Nucleus accumbens (tissue), 56 donors: ENCODE data around the gene KLHDC10.
"Not testable (repeated sequence)": the region's sequence is repeated elsewhere in the genome, so short reads cannot be mapped to it uniquely, and the experiment has no call there.

Experiments used
- DNase-seq, 56 donors: peaks; one replicate each; lab custom pipeline; 2025; lab: John Stamatoyannopoulos, UW

KLHDC10 gene

DNA sequence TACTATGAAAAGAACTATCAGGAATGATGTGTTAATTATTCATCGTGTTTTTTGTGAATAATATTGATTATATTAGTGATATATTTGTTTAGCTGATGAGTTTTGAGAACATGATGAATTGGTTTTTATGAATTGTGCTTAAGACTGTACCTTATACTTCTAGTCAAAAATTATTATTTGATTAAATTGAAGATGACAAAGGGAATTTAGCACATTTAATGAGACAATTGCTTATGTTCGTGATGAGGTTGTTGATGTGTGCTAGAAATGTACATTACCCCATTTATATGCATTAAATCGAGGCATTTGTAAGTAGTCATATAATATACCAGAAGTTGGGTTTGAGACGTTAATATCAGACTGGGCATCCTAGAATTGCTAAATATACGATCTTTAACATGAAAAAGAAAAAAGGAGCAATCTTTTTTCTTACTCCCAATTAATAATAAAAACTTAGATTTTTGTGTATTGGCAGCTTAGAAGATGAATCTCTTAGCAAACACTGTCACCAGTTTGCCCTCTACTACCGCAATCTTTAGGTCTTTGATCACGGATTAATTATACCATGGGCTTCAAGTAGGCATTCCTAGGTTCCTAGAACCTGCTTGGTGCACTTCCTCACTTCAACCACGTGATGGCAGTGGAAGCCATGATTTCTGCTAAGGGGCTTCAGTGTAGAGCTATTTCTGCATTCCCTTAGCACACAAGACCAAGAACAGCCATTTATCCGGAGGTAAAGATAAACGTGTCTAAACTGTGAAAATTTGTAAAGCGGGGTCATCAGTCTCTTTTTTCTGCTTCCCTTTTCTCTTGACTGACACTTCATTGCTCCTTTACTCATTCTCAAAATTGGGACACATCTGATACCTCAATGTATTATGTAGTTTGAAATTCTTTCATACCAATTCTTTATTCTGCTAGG is 1.6 kb downstream of the KLHDC10 start:
- DNase-seq = peak in 51 of 56 donors; percentile 0 to 81 (median 36)

DNA sequence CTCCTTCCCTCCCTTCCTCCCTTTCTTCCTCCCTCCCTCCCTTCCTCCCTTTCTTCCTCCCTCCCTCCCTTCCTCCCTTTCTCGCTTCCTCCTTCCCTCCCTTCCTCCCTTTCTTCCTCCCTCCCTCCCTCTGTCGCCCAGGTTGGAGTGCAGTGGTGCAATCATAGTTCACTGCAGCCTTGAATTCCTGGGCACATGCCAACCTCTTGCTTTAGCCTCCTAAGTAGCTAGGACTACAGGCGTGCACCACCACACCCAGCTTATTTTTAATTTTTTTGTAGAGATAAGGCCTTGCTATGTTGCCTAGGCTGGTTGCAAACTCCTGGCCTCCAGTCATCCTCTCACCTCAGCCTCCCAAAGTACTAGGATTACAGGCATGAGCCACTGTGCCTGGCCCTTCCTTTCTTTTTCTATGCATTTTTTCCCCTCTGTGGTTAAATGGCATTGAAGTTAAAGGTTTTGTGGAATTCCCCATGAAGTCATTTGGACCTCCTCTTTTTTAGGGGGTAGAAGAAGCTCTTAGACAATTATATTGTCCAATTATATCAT is 9.6 kb downstream of the KLHDC10 start:
- DNase-seq = no peak

DNA sequence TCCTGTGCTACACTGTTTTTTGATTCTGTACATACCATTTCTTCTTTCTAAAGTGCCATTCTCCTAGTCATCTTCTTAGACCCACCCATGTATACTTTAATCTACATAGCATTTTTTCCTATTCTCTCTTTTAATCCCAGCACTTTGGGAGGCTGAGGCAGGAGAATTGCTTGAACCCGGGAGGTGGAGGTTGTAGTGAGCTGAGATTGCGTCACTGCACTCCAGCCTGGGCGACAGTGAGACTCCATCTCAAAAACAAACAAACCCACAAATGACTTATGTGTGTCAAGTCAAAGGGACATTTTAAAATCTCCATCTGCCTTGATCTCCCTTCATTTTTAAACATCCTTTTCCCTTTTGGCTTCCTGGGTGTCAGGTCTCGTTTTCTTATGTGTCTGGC is 13.2 kb downstream of the KLHDC10 start:
- DNase-seq = not testable (repeated sequence)

DNA sequence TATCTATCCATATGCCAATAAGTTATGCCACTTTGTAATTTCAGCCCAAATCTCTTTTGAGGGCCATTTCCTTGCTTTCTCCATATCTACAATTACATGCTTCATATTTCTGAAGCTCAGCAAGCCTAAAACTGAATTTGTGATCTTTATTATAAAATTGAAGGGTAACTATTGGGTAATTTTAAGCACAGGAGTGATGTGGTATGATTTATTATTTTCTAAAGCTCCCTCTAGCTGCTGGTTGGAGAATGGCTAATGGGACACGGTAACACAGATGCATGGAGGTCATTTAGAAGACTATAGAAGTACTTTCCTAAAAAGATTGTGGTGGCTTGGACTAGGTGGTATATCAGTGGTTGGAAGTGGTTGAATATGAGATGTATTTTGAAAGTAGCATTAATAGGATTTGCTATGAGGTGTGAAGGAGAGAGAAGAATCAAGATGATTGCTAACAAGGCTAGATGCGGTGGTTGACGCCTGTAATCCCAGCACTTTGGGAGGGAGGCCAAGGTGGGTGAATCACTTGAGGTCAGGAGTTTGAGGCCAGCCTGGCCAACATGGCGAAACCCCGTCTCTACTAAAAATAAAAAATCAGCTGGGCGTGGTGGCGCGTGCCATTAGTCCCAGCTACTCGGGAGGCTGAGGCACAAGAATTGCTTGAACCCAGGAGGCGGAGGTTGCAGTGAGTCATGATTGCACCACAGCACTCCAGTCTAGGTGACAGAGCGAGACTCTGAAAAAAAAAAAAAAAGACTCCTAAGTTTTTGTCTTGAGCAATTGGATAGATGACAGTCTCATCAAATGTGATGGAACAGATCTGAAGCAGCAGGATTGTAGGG is 13.9 kb downstream of the KLHDC10 start:
- DNase-seq = no peak

DNA sequence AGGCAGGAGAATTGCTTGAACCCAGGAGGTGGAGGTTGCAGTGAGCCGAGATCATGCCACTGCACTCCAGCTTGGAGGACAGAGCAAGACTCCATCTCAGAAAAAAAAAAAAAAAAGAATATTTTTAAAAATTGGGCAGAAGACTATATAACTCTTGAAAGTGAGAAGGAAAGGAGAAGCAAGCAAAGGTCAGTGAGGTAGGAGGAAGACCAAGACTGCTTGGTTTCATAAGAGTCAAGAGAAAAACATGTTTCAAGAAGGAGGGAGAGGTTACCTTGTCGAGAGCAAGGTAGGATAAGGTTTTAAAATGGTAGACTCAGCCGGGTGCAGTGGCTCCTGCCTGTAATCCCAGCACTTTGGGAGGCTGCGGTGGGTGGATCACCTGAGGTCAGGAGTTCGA is 14.9 kb downstream of the KLHDC10 start:
- not testable (repeated sequence) for DNase-seq

DNA sequence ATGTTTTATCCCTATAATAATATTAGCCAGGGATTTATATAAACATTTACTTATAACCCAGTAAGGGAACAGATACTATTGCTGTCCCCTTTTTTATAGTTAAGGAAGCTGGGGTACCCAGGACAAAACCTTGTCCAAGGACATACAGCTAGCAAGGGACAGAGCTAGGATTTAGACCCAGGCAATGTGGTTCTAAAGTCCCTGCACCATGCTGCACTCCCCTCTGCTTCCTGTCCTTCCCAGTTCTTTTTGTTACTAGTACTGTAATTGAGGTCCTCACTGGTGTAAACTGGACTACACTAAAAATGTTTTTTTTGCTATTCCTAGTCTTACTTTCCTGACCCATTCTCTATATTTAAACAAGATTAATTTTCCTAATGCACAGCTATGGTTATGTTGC is 16.6 kb downstream of the KLHDC10 start:
- DNase-seq = no peak

DNA sequence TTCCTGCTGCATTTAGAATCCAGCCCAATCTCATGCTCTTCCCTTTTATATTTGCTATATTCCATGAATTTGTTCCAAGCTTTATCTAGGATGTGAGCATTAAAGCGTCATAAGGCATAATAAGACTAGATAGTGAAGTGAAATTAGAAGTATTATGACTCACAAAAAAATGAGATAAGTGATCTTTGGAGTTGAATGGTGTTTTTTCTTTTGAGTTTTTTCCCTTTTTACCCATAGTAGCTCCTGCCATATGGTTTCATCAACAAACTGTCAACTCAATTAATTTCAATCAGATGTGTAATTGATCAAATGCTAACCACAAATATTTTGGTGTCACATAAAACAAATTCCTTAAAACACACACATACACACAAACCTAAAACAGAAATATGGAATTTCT is 17.0 kb downstream of the KLHDC10 start:
- DNase-seq = no peak

DNA sequence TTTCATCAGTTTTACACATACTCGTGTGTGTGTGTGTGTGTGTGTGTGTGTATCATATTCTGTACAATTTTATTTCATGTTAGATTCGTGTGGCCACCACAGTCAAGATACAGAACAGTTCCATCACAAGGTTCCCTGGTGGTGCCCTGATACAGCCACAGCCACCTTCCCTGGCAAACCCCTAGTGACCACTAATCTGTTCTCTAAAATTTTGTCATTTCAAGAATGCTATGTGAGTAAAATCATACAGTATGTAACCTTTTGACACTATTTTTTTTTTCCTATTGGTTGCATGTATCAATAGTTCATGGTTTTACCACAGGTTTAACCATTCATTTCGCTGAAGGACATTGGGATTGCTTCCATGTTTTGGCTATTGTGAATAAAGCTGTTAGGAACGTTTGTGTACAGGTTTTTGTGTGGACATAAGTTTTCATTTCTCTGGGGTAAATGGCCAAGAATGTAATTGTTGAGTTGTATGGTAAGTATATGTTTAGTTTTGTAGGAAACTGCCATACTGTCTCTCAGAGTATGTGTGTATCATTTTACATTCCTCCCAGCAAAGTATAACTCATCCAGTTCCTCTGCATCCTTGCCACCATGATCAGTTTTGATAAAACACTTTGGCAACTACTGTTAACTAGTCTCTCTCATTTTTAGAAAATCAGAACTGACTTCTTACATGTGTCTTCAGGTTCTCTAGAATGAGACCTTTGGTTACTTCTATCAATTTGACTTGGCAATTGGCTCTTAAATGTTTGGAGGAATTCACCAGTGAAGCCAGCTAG is 20.6 kb downstream of the KLHDC10 start:
- no peak for DNase-seq

DNA sequence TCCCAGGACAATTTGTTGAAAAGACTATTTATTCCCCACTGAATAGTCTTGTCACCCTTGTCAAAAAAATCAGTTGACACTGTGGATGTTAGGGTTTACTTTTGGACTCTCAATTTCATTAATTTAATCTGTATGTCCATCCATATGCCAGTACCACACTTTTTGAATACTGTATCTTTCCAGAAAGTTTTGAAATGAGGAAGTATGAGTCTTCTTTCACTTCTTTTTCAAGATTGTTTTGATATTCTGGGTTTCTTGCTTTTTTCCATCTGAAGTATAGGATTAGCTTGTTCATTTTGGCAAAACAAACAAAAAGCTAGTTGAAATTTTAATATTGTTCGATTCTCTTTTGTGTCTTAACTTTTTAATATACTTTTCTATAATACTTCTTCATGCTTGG is 21.7 kb downstream of the KLHDC10 start:
- no peak for DNase-seq

DNA sequence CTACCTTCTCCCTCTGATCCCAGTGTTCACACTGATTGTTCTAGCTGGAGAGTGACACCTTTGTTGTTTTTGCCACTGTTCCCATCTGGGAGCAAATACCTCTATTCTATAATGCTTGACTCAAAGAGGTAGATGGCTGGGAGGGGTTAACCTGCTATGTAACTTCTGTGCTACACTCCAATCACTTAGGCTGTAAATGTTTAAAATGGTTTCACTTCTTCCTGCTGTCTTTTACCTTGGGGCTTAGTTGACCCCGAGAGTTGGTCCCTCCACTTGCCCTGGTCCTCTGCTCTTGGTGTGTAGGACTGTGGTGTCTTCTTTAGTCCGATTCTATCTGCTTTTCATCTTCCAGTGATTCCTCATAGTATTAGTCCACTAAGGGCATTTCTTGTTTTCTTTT is 22.3 kb downstream of the KLHDC10 start:
- DNase-seq = no peak

DNA sequence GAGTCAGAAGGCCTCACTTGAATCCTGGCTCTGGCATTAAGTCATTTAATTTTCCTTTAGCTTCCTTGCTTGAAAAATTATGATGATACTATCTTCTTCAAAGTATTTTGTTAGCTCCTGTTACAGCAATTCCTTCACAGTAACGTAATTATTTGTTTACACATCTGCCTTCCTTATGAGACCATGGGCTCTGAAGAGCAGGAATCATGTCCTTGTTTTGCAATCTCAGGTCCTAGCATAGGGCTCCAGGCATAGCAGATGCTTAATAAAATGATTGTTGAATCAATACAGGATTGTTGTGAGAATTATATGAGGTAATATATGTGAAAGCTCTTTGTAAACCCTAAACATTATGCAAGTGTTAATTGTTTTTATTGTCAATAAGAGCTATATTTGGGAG is 25.5 kb downstream of the KLHDC10 start:
- DNase-seq = no peak

DNA sequence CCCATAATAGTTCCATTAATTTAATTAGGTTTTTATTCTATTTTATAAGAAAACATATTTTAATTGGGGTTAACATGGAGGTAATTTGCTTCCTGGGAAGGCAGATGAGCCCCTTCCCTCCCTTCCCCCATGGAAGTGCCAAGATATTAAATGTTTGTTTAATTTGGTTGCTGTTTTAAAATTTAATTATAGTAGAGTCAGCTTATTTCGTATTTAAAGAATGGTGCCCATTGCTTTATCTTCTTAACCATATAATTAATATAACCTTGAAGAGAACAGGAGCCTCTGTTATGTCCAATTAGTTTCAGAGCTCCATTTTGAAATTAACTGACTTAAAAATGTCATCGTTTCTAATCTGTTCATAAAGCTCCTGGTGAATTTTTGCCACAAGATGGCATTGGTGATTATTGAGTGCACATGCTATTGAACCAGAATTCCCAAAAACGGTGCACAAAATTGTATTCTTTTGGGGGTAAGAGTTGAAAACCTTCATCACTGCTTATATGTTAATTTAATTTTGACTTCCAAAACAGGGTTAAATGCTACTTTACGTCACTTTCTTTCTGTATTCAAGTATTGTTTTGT is 26.0 kb downstream of the KLHDC10 start:
- no peak for DNase-seq

DNA sequence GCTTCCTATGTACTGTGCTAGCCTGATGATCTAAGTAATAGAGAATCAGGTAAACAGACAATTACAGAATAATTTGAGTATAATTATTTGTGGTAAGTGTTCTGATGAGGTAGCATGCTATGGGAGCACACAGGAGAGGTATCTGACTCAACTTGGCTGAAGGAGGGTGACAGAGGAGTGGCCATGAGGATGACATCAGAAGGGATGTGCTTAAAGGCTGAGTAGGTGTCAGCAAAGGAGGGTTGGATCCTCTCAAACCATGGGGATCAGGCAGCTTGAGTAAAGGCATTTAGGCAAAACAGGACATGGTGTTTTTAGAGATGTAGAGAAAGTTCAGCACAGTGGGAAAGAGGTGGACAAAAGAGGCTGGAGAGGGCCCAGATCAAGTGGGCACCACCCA is 29.0 kb downstream of the KLHDC10 start:
- no peak for DNase-seq

DNA sequence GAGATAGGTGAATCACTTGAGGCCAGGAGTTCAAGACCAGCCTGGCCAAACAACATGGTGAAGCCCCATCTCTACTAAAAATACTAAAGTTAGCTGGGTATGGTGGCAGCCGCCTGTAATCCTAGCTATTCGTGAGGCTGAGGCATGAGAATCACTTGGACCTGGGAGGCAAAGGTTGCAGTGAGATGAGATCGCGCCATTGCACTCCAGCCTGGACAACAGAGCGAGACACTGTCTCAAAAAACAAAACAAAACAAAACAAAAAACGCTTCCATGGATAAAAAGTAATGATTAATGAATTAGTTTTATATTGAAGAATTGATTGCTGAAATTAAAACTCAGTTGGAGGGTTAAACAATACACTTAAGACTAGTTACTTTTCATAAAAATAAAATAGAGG is 32.3 kb downstream of the KLHDC10 start:
- DNase-seq = no peak

DNA sequence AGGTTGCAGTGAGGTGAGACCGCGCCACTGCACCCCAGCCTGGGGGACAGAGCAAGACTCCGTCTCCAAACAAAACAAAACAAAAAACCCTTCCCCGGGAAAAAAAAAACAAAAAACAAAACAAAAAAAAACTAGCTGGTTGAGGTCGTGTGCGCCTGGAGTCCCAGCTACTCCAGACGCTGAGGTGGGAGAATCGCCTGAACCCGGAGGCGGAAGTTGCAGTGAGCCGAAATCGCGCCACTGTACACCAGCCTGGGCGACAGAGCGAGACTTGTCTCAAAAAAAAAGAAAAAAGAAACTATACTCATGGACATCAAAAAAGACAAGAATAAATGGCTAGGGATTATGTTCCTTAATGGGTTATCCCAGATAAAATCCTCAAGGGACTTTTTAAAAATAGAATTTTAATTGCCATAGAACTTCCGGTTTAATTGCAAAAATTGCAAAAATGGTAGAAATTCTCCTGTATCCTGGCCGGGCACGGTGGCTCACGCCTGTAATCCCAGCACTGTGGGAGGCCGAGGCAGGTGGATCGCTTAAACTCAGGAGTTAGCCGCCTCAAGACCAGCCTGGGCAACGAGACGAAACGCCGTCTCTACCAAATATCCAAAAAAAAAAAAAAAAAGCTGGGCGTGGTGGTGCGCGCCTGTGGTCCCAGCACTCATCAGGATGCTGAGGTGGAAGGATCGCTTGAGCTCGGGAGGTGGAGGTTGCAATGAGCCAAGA is 37.8 kb downstream of the KLHDC10 start:
- DNase-seq = no peak

DNA sequence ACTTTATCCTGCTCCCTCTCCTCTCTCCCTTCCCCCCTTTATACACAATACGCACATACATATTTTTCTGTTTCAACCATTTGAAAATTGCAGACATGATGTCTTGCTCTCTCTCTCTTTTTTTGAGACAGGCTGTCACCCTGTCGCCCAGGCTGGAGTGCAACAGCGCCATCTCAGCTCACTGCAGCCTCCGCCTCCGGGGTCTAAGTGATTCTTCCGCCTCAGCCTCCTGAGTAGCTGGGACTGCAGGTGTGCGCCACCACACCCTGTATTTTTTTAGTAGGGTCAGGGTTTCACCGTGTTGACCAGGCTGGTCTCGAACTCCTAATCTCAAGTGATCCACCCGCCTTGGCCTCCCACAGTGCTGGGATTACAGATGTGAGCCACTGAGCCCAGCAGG is 38.5 kb downstream of the KLHDC10 start:
- DNase-seq = no peak

DNA sequence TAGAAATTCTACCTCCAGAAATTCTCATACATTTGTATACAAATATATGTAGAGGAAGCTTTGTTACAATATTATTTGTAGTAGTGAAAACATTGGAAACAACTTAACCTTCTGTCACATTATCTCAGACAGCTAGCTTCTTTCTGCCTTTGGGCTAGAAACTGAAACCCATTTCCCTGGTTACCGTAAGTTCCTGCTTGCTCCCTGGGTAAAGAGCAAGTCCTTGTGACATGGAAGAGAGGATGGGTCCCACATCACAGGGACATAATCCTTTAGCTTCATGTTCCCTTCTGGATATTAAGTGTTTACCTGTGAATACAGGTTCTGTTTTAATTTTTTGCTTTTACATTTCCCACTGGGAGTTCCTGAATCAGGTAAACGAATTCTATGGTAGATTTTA is 41.8 kb downstream of the KLHDC10 start:
- no peak for DNase-seq

DNA sequence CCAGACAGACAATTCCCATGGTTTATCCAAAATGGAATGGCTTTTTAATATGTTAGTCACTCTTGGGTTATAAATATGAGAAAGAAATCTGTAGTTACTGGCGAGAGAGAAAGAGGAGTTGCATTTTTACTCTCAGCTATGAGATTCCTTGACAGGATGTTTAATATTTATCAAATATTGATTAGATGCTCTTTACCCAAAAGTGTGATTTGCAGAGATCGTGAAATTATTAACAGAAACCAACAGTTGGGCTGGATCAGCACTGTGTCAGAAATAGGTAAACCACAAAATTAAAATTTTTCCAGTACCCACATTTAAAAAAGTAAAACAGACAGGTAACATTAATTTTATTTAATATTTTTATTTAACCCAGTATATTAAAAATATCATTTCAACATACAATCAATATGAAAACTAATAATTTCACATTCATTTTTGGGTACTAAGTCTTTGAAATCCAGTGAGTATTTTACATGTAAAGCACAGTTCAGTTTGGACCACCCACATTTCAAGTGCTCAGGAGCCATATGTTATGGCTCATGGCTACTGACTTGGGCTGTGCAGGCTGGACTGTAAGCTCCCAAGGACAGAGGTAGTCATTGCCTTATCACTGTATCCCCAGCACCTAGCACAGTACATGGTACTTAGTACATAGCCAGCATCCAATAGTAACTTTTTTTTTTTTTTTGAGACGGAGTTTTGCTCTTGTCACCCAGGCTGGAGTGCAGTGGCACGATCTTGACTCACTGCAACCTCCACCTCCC is 42.5 kb downstream of the KLHDC10 start:
- no peak for DNase-seq

DNA sequence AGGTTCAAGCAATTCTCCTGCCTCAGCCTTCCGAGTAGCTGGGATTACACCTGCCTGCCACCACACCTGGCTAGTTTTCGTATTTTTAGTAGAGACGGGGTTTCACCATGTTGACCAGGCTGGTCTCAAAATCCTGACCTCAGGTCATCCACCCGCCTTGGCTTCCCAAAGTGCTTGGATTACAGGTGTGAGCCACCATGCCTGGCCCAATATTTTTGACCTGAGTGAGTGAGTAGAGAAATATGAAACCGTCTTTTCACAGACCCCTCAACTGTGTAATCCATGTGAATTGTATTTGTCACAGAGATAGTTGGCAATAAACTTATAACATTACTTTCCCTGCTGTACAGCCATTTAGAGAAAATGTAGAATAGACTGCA is 43.1 kb downstream of the KLHDC10 start:
- DNase-seq = not testable (repeated sequence)
